ENCODE results near the gene NCOR1.

NCOR1 gene

GRCh38 chr17:16140854-16141253 is 74.5 kb downstream of the NCOR1 start:
- ChIA-PET POLR2A (no interaction called here), CTCF (no interaction called here)
- no peak for DNase-seq (ENCODE audit: extremely low spot score)
- TF ChIP-seq, protein P1, sequence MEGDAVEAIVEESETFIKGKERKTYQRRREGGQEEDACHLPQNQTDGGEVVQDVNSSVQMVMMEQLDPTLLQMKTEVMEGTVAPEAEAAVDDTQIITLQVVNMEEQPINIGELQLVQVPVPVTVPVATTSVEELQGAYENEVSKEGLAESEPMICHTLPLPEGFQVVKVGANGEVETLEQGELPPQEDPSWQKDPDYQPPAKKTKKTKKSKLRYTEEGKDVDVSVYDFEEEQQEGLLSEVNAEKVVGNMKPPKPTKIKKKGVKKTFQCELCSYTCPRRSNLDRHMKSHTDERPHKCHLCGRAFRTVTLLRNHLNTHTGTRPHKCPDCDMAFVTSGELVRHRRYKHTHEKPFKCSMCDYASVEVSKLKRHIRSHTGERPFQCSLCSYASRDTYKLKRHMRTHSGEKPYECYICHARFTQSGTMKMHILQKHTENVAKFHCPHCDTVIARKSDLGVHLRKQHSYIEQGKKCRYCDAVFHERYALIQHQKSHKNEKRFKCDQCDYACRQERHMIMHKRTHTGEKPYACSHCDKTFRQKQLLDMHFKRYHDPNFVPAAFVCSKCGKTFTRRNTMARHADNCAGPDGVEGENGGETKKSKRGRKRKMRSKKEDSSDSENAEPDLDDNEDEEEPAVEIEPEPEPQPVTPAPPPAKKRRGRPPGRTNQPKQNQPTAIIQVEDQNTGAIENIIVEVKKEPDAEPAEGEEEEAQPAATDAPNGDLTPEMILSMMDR (IDR thresholded peaks at IDR 0.05; ENCODE audit: control extremely low read depth, extremely low read depth, low read depth, missing control alignments): no peak

DNA sequence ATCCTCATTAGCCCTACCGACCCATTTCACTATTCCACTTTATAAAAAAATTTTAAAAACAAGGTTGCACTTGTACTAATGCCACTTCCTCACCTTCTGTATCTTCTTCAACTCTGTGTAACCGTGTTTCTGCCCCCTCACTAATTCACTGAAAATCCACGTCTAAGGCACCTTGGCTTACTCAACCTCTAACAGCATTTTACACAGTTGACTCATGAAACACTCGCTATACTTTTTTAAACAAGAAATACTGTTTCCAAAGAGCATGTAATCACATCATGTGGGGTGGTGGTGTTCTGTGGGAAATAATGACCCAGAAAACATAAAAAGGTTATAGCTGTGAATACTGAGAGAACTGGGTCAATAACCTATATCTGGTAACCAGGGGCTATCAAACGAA is 79.9 kb downstream of the NCOR1 start:
- ChIA-PET POLR2A (no interaction called here), CTCF (no interaction called here)
- TF ChIP-seq, protein P1 (IDR thresholded peaks at IDR 0.05; ENCODE audit: control extremely low read depth, extremely low read depth, low read depth, missing control alignments): no peak
- DNase-seq (ENCODE audit: extremely low spot score): no peak

DNA sequence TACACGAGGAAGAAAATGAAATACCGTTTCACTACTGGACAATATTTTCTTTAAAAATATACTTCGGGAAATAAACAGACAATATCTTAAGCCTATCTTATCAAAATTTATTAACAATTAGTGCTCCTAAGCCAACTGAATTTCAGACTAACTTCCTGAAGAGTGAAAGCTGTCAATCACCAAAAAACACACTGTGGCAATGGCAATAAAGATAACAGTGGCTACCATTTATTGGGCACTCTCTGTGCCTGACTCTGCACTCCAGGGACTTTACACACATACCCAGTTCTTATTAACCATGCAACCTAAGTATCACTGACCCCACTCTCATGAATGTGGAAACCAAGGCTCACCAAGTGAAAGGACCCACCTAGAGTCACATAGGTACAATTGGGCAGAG is 83.7 kb downstream of the NCOR1 start:
- TF ChIP-seq, protein P1 (IDR thresholded peaks at IDR 0.05; ENCODE audit: control extremely low read depth, extremely low read depth, low read depth, missing control alignments): no peak
- ChIA-PET POLR2A (no interaction called here), CTCF (interaction anchor here (3.6 kb wide), 1 partner anchor 8 kb away, joined by 11 read pairs; no protein-coding TSS in a partner anchor)
- DNase-seq (ENCODE audit: extremely low spot score): no peak

- ChIA-PET POLR2A (no interaction called here), CTCF (no interaction called here)
- DNase-seq (ENCODE audit: extremely low spot score): no peak
- TF ChIP-seq, protein P1 (IDR thresholded peaks at IDR 0.05; ENCODE audit: control extremely low read depth, extremely low read depth, low read depth, missing control alignments): no peak
Observed at GRCh38 chr17:16129441-16130205, 85.7 kb downstream of the NCOR1 start.

DNA sequence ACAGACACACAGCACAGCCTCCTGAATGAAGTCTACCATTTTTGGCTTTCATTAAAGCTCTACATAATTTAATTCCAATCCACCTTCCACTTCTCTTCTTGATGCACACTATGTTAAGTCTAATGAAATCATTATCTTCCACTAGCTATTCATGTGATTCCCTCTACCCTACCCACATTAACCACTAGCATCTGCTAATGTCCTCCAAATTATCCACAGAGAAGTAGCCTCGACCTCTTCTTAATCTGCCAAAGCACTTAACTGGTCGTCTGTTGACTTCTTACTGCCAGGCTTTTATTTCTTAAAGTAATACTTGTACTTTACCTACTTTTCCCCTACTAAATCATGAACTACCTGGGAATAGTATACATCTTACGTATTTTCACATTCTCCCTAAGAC is 91.8 kb downstream of the NCOR1 start:
- ChIA-PET POLR2A (no interaction called here), CTCF (interaction anchor here (1.0 to 2.8 kb wide), 2 partner anchors 10 to 25 kb away, joined by 3 to 11 read pairs; no protein-coding TSS in a partner anchor)
- DNase-seq (ENCODE audit: extremely low spot score): no peak
- TF ChIP-seq, protein P1 (IDR thresholded peaks at IDR 0.05; ENCODE audit: control extremely low read depth, extremely low read depth, low read depth, missing control alignments): no peak

DNA sequence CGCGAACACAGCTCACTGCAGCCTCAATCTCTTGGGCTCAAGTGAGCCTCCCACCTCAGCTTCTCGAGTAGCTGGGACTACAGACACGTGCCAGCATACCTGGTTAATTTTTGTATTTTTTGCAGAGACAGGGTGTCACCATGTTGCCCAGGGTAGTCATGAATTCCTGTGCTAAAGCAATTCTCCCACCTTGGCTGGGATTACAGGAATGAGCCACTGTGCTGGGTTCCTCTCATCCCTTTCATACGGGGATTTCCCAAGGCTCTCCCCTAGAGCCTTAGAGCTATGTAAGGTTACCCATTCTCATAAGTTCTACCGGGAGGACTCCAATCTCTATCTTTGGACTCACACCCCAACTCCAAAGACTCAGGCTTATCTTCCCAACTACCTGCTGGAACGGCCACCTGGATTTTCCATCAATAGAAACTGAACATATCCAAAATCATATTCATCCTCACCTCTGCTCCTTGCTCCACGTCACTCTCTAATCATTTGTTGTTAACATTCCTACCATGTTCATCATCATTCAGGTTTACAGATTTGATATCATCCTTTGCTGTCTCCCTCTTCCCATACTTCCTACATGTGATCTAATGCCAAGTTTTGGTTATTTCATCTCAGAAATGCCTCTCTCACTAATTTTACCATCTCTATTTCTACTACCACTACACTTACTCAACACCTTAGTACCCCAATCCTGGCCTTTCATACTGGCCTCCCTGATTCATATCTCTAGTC is 92.5 kb downstream of the NCOR1 start:
- CTCF ChIA-PET: interaction anchor here (1.0 to 2.8 kb wide), 2 partner anchors 10 to 26 kb away, joined by 3 to 11 read pairs; no protein-coding TSS in a partner anchor
- TF ChIP-seq, protein P1 (IDR thresholded peaks at IDR 0.05; ENCODE audit: control extremely low read depth, extremely low read depth, low read depth, missing control alignments): no peak
- no peak for DNase-seq (ENCODE audit: extremely low spot score)
- POLR2A ChIA-PET: no interaction called here

All from GM10248 (cell line).